Left colon (tissue), 2 donors: ENCODE data around the gene SEMA5A. TPM values are rescaled to one million over a fixed set of nuclear protein-coding genes. Genes with fewer than 3 reads are reported as not detected.
"Not testable (repeated sequence)": the region's sequence is repeated elsewhere in the genome, so short reads cannot be mapped to it uniquely, and the experiment has no call there.

Source experiments
- ATAC-seq: fragments of 200-7000 bp; cut with Tn5 transposase; one replicate; pipeline ENCODE4 v1.9.1; 2020; ENCODE audit warnings: mild to moderate bottlenecking, moderate library complexity
- DNase-seq, 2 donors: peaks; one replicate each; pipeline ENCODE4 v3.0.0-alpha.2; 2020
- intact Hi-C, 2 donors: fragments of 100-400 bp; cut with DNase I in 1 of 2; cut with micrococcal nuclease in 1 of 2; formaldehyde crosslinking; loops; one replicate each; pipeline versions ENCODE4 v1.11.2 to v1.14.0; 2022; cut with DNase I, micrococcal nuclease
- total RNA-seq, 2 donors: library from RNA; stranded (reverse); fragmentation: NEBNext Ultra II Directional; extraction: Animal tissue kit (Norgen Biotek cat#: 25700); gene quantifications; one replicate each; pipeline ENCODE4 v1.2.1, GENCODE V29; 2021
- donor health status: DM: no; HTN: no; CAD: no.
- donor health status: DM: yes; HTN: yes; CAD: no.

SEMA5A gene
- total RNA-seq, 2 donors from 2014 or later = 33.8 to 37.4 TPM

DNA sequence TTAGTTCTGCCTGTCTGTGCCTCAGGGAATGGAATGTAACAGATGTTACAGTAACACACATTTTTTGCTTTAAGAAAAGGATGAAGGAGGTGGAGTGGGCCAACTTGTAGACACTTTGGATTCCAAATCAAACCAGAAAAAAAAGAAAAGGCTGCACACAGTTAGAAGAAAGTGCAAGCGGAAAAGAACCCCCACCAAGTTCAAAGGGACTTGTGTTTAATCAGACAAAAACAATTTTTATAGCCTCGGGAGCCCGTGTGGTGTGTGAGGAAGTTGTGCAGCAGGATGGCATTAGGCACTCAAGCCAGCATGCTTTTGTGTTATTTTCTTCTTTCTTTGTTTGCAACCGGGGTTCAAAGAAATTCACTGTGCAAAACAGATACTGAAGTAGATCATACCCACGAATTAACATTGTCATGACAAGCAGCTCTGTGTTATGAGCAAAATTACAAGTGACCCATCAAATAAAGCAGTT lies 189.5 kb downstream of the SEMA5A start:
- DNase-seq (no peak), ATAC-seq (no peak)
- intact Hi-C loops = no loop called here

GRCh38 chr5:9354336-9355081 lies 191.4 kb downstream of the SEMA5A start:
- intact Hi-C loops = no loop called here
- ATAC-seq (no peak), DNase-seq (no peak)

- DNase-seq, intact Hi-C loops, ATAC-seq: not testable (repeated sequence)
Measured at GRCh38 chr5:9353048-9353447, 192.8 kb downstream of the SEMA5A start.

DNA sequence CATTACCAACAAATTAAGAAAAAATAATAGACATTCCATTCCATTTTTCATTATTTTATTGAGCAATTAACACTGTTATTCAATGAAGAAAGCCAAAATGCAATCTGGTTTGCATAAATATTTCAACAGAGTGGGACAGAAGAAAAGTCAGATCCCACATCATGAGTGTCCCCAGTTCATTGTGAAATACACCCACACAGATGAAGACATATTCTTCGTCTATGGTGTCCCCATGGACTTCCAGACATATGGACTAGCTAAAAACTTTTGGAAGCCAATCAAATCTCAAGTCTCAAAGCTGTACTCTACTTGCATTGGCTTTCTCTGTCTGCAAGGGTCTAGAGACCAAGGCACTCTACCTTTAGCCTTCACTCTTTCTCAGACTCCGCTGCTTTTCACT lies 194.3 kb downstream of the SEMA5A start:
- intact Hi-C loops = no loop called here
- no peak for ATAC-seq
- DNase-seq = no peak

DNA sequence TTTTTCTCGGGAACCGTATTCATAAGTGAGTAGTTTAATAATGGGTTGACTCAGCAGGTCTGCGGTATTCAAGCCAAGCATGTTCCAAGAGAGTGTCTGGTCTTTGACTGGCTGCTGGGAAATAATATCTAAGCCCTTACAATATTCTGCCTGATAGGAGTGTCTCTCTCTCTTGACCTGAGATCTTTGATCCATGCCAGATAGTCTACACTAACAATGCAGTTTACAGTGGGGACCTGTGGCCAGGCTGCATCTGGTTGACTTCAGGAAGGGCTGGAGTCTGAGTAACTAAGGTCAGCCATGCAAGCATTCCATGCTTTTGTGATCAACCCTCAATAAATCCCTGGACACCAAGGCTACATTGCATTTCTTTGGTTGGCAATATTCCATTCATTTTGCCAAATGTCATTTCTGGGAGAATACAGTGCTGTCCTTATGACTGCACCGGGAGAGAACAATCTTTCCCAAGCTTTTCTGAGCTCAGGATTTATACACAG lies 195.5 kb downstream of the SEMA5A start:
- DNase-seq = no peak
- intact Hi-C loops = no loop called here
- ATAC-seq = peak; percentile 33

DNA sequence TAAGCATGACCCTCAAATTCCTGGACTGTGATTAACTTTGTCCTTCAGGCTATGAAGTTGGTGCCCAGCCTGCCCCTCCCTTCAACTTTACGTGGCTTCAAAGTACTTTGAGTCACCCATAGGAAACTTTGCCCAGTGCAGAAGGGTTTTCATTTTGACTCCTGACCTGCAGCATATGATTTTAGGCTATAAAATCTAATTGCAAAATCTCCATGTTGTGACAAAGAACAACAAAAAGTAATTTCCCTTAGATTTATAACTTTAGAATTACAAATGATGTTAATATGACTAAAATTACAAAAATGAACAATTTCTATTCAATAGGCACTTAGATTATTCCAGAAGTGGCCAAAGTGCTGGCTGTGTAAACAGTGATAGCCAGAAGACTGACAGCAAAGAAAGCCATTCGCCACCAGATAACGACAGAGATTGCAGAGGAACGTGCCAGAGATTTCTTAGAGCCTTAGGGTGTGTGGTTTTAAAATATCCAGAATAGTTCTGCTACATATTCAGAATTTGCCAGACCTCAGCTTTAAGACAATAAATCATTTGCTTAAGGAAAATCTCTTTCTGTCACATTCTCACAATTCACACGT lies 197.4 kb downstream of the SEMA5A start:
- ATAC-seq (peak; percentile 90), DNase-seq (no peak)
- intact Hi-C loops = no loop called here

DNA sequence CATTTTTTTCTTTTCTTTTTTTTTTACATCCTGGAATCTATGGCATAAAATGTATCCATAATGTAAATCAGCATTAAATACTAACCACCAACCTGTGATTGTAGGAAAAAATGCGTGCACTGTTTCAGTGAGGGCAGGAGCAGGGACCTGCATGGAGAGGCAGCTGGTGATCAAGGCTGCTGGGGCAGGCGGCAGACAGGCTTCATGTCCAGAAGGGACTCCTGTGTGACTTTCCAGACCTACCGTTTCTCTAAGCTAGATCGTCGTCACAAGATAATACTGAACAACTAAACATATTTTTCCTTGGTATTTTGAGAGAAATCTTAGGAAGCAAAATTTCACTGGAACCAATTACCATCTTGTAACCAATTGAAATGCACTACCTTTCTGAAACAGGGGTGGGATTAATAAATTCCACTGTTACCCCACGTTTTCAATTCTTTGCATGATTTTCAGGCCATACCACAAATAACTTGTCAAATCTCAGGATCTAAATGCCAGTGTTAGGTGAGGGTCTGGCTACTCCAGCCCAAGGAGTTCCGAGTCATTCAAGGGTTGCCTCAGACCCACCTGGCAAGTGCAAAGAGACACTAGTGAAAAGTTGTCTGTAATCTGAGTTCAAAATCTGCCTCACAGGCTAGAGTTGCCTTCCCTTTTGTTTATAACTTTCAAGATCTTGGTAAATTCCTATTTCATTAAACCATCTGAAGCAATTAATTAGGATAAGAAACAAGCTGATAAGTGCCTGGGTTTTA lies 198.2 kb downstream of the SEMA5A start:
- intact Hi-C loops = no loop called here
- DNase-seq (no peak), ATAC-seq (no peak)

GRCh38 chr5:9347032-9347431 lies 198.8 kb downstream of the SEMA5A start:
- intact Hi-C loops = no loop called here
- ATAC-seq = no peak
- DNase-seq = no peak

- DNase-seq (no peak), ATAC-seq (peak; percentile 41)
- intact Hi-C loops = no loop called here
Measured at GRCh38 chr5:9344751-9345240, 201.1 kb downstream of the SEMA5A start.

DNA sequence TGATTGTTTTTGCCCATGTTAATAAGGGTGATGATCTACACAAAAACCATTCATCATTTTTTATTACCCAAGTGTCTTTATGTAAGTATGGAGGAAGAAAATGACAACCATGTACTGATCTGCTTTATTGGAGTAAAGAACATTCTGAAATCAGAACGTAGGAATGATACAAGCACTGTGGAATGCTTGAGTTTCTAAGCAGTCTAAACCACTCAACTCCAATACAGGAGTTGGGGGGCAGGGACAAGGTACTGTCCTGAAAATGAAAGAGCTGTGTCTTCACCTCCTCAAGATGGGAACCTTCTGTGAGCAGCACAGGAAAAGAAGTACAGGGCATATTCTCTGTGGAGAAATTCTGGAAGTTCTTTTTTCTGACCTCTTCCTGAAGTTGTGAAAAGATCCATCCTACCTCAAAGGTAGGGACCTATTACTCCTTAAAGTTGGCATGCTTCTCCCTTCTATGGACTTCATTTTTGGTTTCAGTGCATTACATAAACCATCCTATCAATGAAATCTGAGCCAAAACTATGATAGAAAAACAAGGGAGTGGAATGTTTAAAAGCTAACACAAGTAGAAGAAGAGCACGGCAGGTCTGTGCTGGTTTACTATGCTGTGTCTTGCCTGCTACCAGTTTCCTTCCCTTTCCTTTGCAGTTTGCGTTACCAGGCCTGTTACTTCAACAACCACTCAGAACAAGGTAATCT lies 202.6 kb downstream of the SEMA5A start:
- no peak for ATAC-seq

DNA sequence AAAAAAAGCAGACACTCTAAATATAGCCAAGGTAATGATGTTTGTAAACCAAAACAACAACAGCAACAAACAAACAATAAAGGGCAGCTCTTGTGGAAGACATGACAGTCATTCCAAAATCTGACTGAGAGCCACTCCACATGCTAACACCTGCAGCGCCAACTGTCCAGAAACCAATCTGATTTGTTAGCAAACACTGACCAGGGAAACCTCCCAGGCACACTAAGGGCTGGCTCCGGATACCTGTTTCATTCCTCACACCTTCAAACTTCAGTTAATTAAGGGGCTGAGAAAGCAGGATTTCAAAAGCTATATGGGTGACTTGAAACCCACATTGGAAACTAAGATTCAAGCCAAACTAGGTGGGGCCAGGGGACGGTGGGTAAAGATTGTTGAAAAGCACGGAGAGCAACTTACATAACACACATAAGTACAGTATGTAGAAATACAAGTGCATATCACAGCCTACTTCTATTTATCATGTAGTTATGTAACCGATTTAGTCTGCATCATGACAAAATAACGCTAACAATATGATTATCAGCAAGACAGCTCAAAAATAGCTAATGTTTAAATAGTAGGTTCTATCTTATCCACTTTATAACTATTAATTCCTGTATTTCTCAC lies 203.6 kb downstream of the SEMA5A start:
- intact Hi-C loops = no loop called here
- ATAC-seq (no peak), DNase-seq (no peak)

More for the DNA sequence above, 202.6 kb downstream of the SEMA5A start:
- intact Hi-C loops = no loop called here
- DNase-seq = no peak

- DNase-seq (no peak), ATAC-seq (no peak)
- intact Hi-C loops = no loop called here
Measured at GRCh38 chr5:9340085-9340484, 205.8 kb downstream of the SEMA5A start.

GRCh38 chr5:9339206-9339818 lies 206.6 kb downstream of the SEMA5A start:
- DNase-seq (no peak), ATAC-seq (no peak)
- intact Hi-C loops = no loop called here

DNA sequence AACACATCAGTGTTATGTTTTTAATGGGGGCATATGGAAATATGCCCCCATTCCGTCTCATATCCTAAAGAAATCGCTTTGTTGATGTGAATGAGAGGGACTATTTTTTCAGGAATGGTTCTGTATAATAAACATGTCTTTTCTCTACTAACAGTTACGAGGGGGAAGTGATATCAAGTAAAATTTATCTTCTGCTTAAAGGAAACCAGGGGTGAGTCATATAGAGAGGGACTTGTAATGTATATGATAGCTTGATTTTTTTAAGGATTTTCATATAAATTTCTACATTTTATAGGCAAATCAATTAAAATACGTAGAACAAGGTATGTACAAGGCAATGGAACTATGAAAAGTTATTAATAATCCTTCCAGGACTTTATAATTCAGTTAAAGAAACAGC lies 207.1 kb downstream of the SEMA5A start:
- DNase-seq (no peak), ATAC-seq (no peak)
- intact Hi-C loops = no loop called here

DNA sequence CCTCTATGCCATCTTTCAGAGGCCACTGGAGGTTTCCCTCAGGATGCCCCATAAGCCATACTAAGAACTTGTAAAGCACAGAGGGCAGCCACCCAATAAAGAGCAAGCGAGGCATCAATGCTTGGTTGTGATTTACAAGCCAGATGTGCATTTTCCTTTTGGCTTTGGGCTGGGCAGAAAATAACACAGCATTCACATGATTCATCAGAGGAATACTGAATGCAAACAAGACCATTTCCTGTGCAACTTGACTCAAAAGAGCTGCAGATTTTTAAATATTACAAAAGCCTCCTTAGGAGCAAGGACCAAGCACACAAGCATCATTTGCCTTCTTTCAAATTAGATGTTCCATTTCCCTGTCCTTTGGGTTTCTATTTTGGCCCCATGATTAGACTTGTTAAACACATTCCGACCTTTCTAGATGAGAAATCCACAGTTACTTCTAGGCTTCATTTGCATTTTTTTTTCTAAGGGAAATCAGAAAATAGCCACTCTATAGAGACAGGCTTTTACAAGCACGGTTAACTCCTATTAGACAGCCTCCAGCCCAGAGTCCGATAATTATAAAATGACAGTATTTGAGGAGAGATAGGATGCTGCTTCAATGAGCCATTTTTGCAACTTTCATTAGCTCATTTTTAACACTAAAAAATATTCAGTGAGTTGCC lies 207.8 kb downstream of the SEMA5A start:
- ATAC-seq (no peak), DNase-seq (no peak)
- intact Hi-C loops = no loop called here

GRCh38 chr5:9335754-9336495 lies 209.9 kb downstream of the SEMA5A start:
- ATAC-seq (no peak), DNase-seq (no peak)
- intact Hi-C loops = no loop called here

DNA sequence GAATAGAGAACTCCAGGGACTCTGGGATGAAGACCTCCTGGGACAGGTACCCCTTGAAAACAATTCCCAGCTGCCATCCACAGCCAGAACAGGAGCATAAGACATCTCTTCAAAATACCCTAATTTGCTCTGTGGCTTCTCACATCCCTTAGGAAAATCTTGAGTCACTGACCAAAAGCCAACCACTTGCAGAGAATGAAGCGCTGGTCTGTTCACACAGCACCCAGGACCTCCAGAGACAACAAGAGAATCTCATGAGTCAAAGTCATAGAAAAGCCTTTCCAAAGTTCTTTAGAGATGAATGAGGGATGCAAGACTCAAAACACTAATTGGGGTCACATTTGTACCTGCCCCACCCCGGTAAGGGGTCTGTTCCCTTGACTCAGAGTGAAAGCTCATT lies 210.6 kb downstream of the SEMA5A start:
- ATAC-seq (no peak), DNase-seq (no peak)
- intact Hi-C loops = no loop called here
